K562 (cell line): Measurements from ENCODE around the gene SCRN2. TPM values are rescaled to one million over a fixed set of nuclear protein-coding genes. Genes with fewer than 3 reads are reported as not detected.

Source experiments
- KLF13 ChIP-seq: fragments of 450-650 bp; IDR thresholded peaks from 2 replicates; pipeline ENCODE4 v1.6.1; 2016; ENCODE audit warnings: missing genetic modification characterization, low read depth, mild to moderate bottlenecking, missing compliant biosample characterization, moderate library complexity, borderline replicate concordance
- RBM15 ChIP-seq: fragments of 200-400 bp; formaldehyde crosslinking; IDR thresholded peaks from 2 replicates; pipeline ENCODE4 v1.6.1; 2018; ENCODE audit warnings: mild to moderate bottlenecking, low read length, moderate library complexity; ENCODE audit not compliant: insufficient read depth
- TEAD4 ChIP-seq, 2 experiments: sonication (generic) in 1 of 2; formaldehyde crosslinking in 1 of 2; IDR thresholded peaks; 2 replicates each; pipeline versions ENCODE4 v1.6.1 to v1.8.0; 2012 to 2022; ENCODE audit warnings: borderline replicate concordance in 1 of 2, inconsistent platforms in 1 of 2, low read length in 1 of 2, mild to moderate bottlenecking in 1 of 2, missing genetic modification reagents in 1 of 2
- XRCC5 ChIP-seq: fragments of 200-400 bp; formaldehyde crosslinking; IDR thresholded peaks from 2 replicates; pipeline ENCODE4 v1.6.1; 2017; ENCODE audit warnings: low read depth, mild to moderate bottlenecking, low read length
- ZBTB1 ChIP-seq: sonication (generic); formaldehyde crosslinking; IDR thresholded peaks from 2 replicates; pipeline ENCODE4 v1.8.1; 2023; ENCODE audit warnings: missing genetic modification reagents, low read depth, mild to moderate bottlenecking, borderline replicate concordance
- ZBTB17 ChIP-seq: fragments of 450-650 bp; formaldehyde crosslinking; IDR thresholded peaks from 2 replicates; pipeline ENCODE4 v1.4.0; 2020; ENCODE audit warnings: mild to moderate bottlenecking
- ZBTB8A ChIP-seq: fragments of 450-650 bp; IDR thresholded peaks from 2 replicates; pipeline ENCODE4 v1.6.1; 2018; ENCODE audit warnings: mild to moderate bottlenecking, moderate library complexity; ENCODE audit not compliant: partially characterized antibody
- polyA plus RNA-seq, 8 experiments: library from polyadenylated mRNA; depleted of rRNA in 4 of 8; stranded (reverse) in 5 of 8; unstranded in 3 of 8; fragments of >200 nt; fragmentation: Nextera tagmentation in 2 of 8; fragmentation: Illumina TruSeq in 1 of 8; extraction: Ambion mirVana in 2 of 8; extraction: Trizol in 1 of 8; gene quantifications; 2 replicates each; pipeline versions ENCODE4 v1.2.1 to v1.2.3, GENCODE V29; 2011 to 2014; ENCODE audit warnings: inconsistent platforms in 1 of 8, missing spikeins in 1 of 8
- total RNA-seq, 7 experiments: library from RNA; depleted of rRNA in 6 of 7; stranded (reverse); fragments of >200 nt in 6 of 7; fragmentation: Illumina TruSeq in 2 of 7; extraction: Trizol in 2 of 7; gene quantifications; 2 replicates each; pipeline versions ENCODE4 v1.2.1 to v1.2.3, GENCODE V29; 2011 to 2021; ENCODE audit warnings: low replicate concordance in 1 of 7
- TF ChIP-seq, protein P1 (sequence below): fragments of 450-650 bp; IDR thresholded peaks from 2 replicates; pipeline ENCODE4 v1.6.1; 2016; ENCODE audit warnings: mild to moderate bottlenecking
- TF ChIP-seq, protein P2 (sequence below): sonication (generic); formaldehyde crosslinking; IDR thresholded peaks from 2 replicates; pipeline ENCODE4 v1.8.0; 2022; ENCODE audit warnings: missing genetic modification reagents, mild to moderate bottlenecking, borderline replicate concordance
- TF ChIP-seq, protein P3 (sequence below): fragments of 250-450 bp; sonication (Bioruptor Pico); IDR thresholded peaks from 2 replicates; pipeline ENCODE4 v1.5.0; 2021; ENCODE audit warnings: mild to moderate bottlenecking, moderate library complexity
- TF ChIP-seq, protein P4 (sequence below): fragments of 250-450 bp; sonication (Bioruptor Pico); IDR thresholded peaks from 2 replicates; pipeline ENCODE4 v1.4.0; 2020; ENCODE audit warnings: mild to moderate bottlenecking, moderate library complexity
- TF ChIP-seq, protein P5 (sequence below): sonication (generic); formaldehyde crosslinking; IDR thresholded peaks from 2 replicates; pipeline ENCODE4 v1.9.0; 2022; ENCODE audit warnings: mild to moderate bottlenecking, missing genetic modification reagents
- TF ChIP-seq, protein P6 (sequence below), 2 experiments: IDR thresholded peaks; 2 replicates each; pipeline ENCODE4 v1.6.1; 2011; ENCODE audit warnings: borderline replicate concordance in 1 of 2, control low read depth in 1 of 2, low read depth in 1 of 2, low read length in 1 of 2, mild to moderate bottlenecking in 1 of 2, mixed read lengths in 1 of 2, moderate library complexity in 1 of 2; ENCODE audit not compliant: insufficient read depth in 1 of 2, insufficient read length in 1 of 2, poor library complexity in 1 of 2, severe bottlenecking in 1 of 2; ENCODE audit errors: extremely low read depth in 1 of 2

Gene SCRN2
- total and polyA plus RNA-seq, 9 of the 15 experiments (the other 6 are each of a cell fraction or from before 2014, with no cell fraction given), result 0.25 to 32.9 (median 13.6) TPM

DNA sequence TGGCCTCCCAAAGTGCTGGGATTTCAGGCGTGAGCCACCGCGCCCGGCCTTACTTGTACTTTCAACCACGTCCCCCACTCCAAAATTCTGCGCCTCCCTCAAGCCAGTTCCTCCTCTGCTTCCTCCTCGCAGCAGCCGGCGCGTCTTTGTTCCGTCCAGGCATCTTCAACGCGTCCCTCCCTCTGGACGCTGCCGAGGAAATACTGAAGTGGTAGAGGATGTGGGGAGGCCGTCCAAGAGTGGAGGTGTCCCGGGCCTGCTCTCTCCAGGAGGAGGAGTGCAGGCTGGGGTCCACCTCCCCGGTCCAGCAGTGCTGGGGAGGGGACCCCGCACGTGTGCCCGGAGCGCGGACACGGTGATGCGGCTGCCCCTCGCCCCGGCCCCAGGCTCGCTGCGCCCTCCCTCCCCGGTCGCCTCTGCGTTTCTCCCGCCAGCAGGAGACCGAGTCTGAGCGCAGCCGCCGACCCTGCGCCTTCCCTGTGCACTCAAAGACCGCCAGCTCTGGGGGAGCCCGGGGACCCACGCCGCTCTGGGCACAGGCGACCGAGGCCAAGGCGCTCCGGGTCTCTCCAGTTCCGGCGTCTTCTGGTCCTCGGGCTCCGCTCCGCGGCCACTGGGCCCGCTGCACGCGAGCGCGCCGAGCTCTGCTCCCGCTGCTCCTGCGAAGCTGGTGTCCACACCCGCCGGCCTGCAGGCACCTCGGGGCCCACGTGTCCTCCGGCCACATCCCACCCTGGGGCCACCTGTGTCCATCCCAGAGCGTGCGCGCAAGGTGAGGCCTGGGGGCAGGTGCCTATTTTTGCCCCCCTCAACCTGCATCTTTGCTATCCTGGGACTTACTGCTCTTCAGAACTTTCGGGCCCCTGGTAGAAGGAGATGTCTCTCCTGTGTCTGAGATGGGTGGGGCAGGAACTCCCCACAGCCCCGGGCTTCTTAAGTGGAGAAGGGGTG lies 51.2 kb downstream of the SCRN2 start (continued):
- TF ChIP-seq, protein P1, sequence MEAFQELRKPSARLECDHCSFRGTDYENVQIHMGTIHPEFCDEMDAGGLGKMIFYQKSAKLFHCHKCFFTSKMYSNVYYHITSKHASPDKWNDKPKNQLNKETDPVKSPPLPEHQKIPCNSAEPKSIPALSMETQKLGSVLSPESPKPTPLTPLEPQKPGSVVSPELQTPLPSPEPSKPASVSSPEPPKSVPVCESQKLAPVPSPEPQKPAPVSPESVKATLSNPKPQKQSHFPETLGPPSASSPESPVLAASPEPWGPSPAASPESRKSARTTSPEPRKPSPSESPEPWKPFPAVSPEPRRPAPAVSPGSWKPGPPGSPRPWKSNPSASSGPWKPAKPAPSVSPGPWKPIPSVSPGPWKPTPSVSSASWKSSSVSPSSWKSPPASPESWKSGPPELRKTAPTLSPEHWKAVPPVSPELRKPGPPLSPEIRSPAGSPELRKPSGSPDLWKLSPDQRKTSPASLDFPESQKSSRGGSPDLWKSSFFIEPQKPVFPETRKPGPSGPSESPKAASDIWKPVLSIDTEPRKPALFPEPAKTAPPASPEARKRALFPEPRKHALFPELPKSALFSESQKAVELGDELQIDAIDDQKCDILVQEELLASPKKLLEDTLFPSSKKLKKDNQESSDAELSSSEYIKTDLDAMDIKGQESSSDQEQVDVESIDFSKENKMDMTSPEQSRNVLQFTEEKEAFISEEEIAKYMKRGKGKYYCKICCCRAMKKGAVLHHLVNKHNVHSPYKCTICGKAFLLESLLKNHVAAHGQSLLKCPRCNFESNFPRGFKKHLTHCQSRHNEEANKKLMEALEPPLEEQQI, result no peak
- TF ChIP-seq, protein P2, sequence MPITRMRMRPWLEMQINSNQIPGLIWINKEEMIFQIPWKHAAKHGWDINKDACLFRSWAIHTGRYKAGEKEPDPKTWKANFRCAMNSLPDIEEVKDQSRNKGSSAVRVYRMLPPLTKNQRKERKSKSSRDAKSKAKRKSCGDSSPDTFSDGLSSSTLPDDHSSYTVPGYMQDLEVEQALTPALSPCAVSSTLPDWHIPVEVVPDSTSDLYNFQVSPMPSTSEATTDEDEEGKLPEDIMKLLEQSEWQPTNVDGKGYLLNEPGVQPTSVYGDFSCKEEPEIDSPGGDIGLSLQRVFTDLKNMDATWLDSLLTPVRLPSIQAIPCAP (CRISPR knock-in tag), result no peak
- TF ChIP-seq RBM15, result no peak
- TF ChIP-seq, protein P3, sequence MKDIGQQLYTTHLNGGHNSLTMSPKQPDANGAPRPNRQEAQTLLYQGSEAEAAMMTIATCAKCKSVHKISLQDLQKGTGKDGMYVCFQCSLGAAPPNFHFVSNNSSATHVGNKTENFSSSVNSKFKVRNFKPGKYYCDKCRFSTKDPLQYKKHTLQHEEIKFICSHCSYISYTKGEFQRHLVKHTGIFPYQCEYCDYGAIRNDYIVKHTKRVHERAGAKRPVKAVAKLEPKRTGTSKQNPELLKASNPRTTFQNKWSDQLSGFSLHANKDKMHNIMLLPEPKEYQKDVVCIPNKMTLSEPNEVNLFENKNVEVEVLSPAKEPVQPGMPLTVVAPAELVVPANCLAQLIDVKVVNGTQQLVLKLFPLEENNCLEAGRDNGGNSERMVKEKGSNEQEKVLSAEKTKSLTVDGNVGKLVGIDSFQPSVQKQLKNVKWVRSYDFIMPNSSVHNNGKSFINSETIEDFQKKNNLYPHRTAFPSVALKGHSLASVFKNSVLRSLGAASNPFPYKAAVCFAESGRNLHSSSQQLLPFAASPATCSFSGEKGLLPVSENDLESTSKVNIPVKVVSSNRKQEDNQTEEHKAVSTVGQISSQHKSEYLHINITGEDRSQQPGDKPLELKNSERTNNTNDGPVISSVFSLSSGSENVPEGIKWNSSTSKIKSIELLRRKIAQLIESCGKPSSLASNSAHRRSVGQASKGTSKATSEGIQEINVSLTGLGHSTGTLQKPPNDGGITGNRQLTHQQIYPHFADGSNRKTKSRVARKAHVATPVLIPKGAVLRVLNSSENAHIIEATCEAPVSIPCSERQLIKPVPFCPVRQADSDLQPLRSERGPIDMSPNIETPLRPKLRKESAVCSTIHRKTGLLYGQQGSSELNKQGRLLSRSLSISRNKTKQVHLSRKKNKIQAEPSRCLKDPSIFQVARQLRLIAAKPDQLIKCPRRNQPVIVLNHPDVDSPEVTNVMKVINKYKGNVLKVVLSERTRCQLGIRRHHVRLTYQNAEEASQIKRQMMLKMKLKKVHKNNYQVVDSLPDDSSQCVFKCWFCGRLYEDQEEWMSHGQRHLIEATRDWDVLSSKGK (CRISPR knock-in tag), result no peak
- no peak for TF ChIP-seq KLF13
- TF ChIP-seq, protein P4, sequence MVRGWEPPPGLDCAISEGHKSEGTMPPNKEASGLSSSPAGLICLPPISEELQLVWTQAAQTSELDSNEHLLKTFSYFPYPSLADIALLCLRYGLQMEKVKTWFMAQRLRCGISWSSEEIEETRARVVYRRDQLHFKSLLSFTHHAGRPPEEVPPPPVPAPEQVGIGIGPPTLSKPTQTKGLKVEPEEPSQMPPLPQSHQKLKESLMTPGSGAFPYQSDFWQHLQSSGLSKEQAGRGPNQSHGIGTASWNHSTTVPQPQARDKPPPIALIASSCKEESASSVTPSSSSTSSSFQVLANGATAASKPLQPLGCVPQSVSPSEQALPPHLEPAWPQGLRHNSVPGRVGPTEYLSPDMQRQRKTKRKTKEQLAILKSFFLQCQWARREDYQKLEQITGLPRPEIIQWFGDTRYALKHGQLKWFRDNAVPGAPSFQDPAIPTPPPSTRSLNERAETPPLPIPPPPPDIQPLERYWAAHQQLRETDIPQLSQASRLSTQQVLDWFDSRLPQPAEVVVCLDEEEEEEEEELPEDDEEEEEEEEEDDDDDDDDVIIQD (CRISPR knock-in tag), result no peak
- TF ChIP-seq, protein P5, sequence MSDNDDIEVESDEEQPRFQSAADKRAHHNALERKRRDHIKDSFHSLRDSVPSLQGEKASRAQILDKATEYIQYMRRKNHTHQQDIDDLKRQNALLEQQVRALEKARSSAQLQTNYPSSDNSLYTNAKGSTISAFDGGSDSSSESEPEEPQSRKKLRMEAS (CRISPR knock-in tag), result 0 out of 2 replicates have a peak, but pooled peaks have one; percentile 27
- no peak for TF ChIP-seq ZBTB8A
- no peak for TF ChIP-seq ZBTB1 (CRISPR knock-in tag)
- no peak for TF ChIP-seq XRCC5
- no peak for TF ChIP-seq TEAD4 (IDR thresholded peaks at IDR 0.05; ENCODE audit: low read length)
- 0 out of 2 replicates have a peak, but pooled peaks have one; percentile 21 for TF ChIP-seq TEAD4 (CRISPR knock-in tag; IDR thresholded peaks at IDR 0.05; ENCODE audit: borderline replicate concordance)
- TF ChIP-seq ZBTB17, result no peak
- TF ChIP-seq, protein P6, sequence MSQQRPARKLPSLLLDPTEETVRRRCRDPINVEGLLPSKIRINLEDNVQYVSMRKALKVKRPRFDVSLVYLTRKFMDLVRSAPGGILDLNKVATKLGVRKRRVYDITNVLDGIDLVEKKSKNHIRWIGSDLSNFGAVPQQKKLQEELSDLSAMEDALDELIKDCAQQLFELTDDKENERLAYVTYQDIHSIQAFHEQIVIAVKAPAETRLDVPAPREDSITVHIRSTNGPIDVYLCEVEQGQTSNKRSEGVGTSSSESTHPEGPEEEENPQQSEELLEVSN (IDR thresholded peaks at IDR 0.05; ENCODE audit: borderline replicate concordance in 1 of 2, extremely low read depth in 1 of 2, insufficient read depth in 1 of 2, insufficient read length in 1 of 2, low read depth in 1 of 2, low read length in 1 of 2, poor library complexity in 1 of 2, severe bottlenecking in 1 of 2), result peak in 1 of 2 experiments; percentile 32
